AG04450 (cell line): ENCODE results near the gene MB21D2. TPM values are rescaled to one million over a fixed set of nuclear protein-coding genes. Genes with fewer than 3 reads are reported as not detected.

ENCODE experiments used
- CTCF ChIA-PET: fragments of 300-600, 350-600 bp; formaldehyde crosslinking; extraction: SDS; loops from one replicate; lab custom pipeline; 2022; ENCODE audit warnings: antibody characterized with exemption, inconsistent platforms; lab: Charles Lee
- POLR2A ChIA-PET: fragments of 350-600 bp; formaldehyde crosslinking; extraction: SDS; loops from one replicate; lab custom pipeline; 2021; ENCODE audit warnings: antibody characterized with exemption, inconsistent platforms; lab: Yijun Ruan, JAX
- DNase-seq: peaks from one replicate; pipeline ENCODE4 v3.0.0-alpha.2; 2011; ENCODE audit warnings: low read depth, low spot score
- H3K27ac ChIP-seq: one replicate; pipeline ENCODE4 v1.5.1; 2012; ENCODE audit warnings: low read depth, low read length, control low read depth
- H3K27me3 ChIP-seq: one replicate; pipeline ENCODE4 v1.6.0; 2012; ENCODE audit warnings: low read length; ENCODE audit not compliant: control insufficient read depth, insufficient read depth
- H3K4me3 ChIP-seq: 2 replicates; pipeline ENCODE4 v1.5.1; 2011; ENCODE audit warnings: mild to moderate bottlenecking, low read depth, low read length, control low read depth
- H3K9me3 ChIP-seq: 2 replicates; pipeline ENCODE4 v1.5.1; 2012; ENCODE audit warnings: low read length; ENCODE audit not compliant: control insufficient read depth, insufficient read depth
- polyA plus RNA-seq: library from polyadenylated mRNA; depleted of rRNA; stranded (reverse); fragments of >200 nt; gene quantifications from 2 replicates; pipeline ENCODE4 v1.2.3, GENCODE V29; 2011
- TF ChIP-seq, protein P1 (sequence below): IDR thresholded peaks from 2 replicates; pipeline ENCODE4 v1.5.1; 2011; ENCODE audit warnings: low read depth, low read length, control low read depth, inconsistent platforms

Gene MB21D2
- polyA plus RNA-seq, 1 experiment, result 14.6 TPM

DNA sequence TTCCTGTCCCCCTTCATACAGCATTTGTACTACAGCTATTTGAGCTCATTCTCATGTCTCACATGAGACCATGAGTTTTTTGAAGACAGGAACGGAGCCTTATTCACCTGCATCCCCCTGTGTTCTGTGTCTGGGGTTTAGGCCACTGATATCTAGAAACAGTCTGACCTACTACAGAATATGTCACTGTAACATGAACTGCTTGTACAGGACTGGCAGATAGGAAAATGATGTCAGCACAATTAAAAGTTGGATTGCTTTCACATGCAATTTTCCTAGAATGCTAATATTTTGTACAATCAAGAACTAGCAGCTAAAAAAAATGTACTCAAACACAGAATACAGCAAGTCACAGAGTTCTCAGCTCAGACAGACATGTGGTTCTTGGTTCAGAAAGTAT is 99.5 kb downstream of the MB21D2 start:
- no peaks in the 10 kb centered on the region for H3K9me3 ChIP-seq
- H3K27me3 ChIP-seq, result no peaks in the 10 kb centered on the region
- TF ChIP-seq, protein P1, sequence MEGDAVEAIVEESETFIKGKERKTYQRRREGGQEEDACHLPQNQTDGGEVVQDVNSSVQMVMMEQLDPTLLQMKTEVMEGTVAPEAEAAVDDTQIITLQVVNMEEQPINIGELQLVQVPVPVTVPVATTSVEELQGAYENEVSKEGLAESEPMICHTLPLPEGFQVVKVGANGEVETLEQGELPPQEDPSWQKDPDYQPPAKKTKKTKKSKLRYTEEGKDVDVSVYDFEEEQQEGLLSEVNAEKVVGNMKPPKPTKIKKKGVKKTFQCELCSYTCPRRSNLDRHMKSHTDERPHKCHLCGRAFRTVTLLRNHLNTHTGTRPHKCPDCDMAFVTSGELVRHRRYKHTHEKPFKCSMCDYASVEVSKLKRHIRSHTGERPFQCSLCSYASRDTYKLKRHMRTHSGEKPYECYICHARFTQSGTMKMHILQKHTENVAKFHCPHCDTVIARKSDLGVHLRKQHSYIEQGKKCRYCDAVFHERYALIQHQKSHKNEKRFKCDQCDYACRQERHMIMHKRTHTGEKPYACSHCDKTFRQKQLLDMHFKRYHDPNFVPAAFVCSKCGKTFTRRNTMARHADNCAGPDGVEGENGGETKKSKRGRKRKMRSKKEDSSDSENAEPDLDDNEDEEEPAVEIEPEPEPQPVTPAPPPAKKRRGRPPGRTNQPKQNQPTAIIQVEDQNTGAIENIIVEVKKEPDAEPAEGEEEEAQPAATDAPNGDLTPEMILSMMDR, result no peak
- no peak for DNase-seq
- no peak overlapping the region for H3K27ac ChIP-seq
- H3K4me3 ChIP-seq, result no peak overlapping the region
- POLR2A ChIA-PET, result interaction anchor here (1.5 to 1.6 kb wide), 2 partner anchors 30 to 100 kb away, joined by 5 to 8 read pairs; partner anchors contain the start of gene MB21D2
- CTCF ChIA-PET, result interaction anchor here (0.5 to 9.6 kb wide), 8 partner anchors 47 to 774 kb away, joined by 3 to 637 read pairs (median 8); partner anchors contain the start of gene MB21D2

- DNase-seq, result no peak
- H3K27me3 ChIP-seq, result no peaks in the 10 kb centered on the region
- ChIA-PET POLR2A (interaction anchor here (0.7 to 1.6 kb wide), 5 partner anchors 31 to 100 kb away, joined by 3 to 8 read pairs (median 4); partner anchors contain the start of gene MB21D2), CTCF (interaction anchor here (0.7 to 9.6 kb wide), 18 partner anchors 7 to 775 kb away, joined by 3 to 637 read pairs (median 5); partner anchors contain the start of gene MB21D2)
- no peak overlapping the region for H3K27ac ChIP-seq
- no peak overlapping the region for H3K4me3 ChIP-seq
- TF ChIP-seq, protein P1, result no peak
- no peaks in the 10 kb centered on the region for H3K9me3 ChIP-seq
Observed at GRCh38 chr3:192817506-192817905, 100.2 kb downstream of the MB21D2 start.

DNA sequence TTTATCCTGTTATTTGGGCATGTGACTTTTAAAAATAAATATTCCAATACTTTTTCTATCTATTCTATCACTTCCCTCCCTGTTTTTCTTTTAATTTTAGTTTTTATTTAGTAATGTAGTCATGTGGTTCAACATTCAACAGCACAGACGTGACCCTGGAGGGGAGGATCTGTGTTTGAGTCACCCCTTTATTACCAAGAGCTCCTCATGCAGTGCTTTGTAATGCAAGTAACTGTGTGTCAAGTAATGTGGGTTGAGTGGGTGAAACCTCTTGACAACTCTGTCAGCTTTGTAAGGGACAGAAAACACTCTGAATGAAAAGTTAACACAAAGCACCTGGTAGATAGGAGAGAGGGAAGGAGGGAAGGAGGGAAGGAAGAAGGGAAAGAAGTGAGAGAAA is 100.6 kb downstream of the MB21D2 start:
- Histone ChIP-seq H3K27me3 (no peaks in the 10 kb centered on the region), H3K9me3 (no peaks in the 10 kb centered on the region), H3K27ac (no peak overlapping the region), H3K4me3 (no peak overlapping the region)
- CTCF ChIA-PET, result interaction anchor here (0.6 to 9.6 kb wide), 36 partner anchors 8 to 775 kb away, joined by 3 to 637 read pairs (median 4); partner anchors contain the start of gene MB21D2
- DNase-seq, result no peak
- TF ChIP-seq, protein P1, result no peak
- POLR2A ChIA-PET, result interaction anchor here (0.7 to 1.6 kb wide), 5 partner anchors 31 to 101 kb away, joined by 3 to 8 read pairs (median 4); partner anchors contain the start of gene MB21D2

- TF ChIP-seq, protein P1, result peak; percentile 70
- ChIA-PET CTCF (interaction anchor here (0.6 to 9.6 kb wide), 37 partner anchors 9 to 776 kb away, joined by 3 to 637 read pairs (median 4); partner anchors contain the start of gene MB21D2), POLR2A (no interaction called here)
- H3K27me3 ChIP-seq, result no peaks in the 10 kb centered on the region
- H3K27ac ChIP-seq, result no peak overlapping the region
- DNase-seq, result no peak
- H3K4me3 ChIP-seq, result no peak overlapping the region
- H3K9me3 ChIP-seq, result no peaks in the 10 kb centered on the region
Observed at GRCh38 chr3:192816351-192816750, 101.3 kb downstream of the MB21D2 start.

- Histone ChIP-seq H3K9me3 (no peaks in the 10 kb centered on the region), H3K27ac (no peak overlapping the region), H3K27me3 (no peaks in the 10 kb centered on the region), H3K4me3 (no peak overlapping the region)
- ChIA-PET CTCF (interaction anchor here (0.6 to 9.6 kb wide), 88 partner anchors 8 to 1003 kb away, joined by 3 to 637 read pairs (median 4); partner anchors contain the start of gene MB21D2), POLR2A (no interaction called here)
- TF ChIP-seq, protein P1, result peak; percentile 74
- DNase-seq, result no peak
Observed at GRCh38 chr3:192812743-192813383, 104.8 kb downstream of the MB21D2 start.
